TTC549 (cell line): ENCODE data around the gene PPP6R1.
A peak's percentile ranks its signal among the peaks of the same experiment; 100 is the strongest.
"Not testable (repeated sequence)": the region's sequence is repeated elsewhere in the genome, so short reads cannot be mapped to it uniquely, and the experiment has no call there.

ENCODE experiments used
- FAIRE-seq: peaks from 2 replicates; lab custom pipeline; 2012; peaks lifted over from hg19 to GRCh38; lab: Jason Lieb, UNC

PPP6R1 gene

DNA sequence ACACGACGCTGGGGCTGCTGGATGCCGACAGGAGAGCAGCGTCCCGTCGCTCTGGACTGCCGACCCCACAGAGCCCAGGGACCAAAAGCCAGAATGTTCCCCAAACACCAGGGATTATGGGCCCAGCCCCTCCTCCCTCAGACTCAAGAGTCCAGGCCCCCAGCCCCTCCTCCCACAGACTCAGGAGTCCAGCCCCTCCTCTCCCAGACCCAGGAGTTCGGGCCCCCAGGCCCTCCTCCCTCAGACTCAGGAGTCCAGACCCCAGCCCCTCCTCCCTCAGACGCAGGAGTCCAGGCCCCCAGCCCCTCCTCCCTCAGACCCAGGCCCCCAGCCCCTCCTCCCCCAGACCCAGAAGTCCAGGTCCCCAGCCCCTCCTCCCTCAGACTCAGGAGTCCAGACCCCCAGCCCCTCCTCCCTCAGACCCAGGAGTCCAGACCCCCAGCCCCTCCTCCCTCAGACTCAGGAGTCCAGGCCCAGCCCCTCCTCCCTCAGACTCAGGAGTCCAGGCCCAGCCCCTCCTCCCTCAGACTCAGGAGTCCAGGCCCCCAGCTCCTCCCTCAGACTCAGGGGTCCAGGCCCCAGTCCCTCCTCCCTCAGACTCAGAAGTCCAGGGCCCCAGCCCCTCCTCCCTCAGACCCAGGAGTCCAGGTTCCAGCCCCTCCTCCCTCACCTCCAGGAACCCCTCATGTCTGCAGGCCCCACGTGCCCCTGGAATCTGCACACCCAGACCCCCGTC, 34.0 kb downstream of the PPP6R1 start:
- not testable (repeated sequence) for FAIRE-seq

DNA sequence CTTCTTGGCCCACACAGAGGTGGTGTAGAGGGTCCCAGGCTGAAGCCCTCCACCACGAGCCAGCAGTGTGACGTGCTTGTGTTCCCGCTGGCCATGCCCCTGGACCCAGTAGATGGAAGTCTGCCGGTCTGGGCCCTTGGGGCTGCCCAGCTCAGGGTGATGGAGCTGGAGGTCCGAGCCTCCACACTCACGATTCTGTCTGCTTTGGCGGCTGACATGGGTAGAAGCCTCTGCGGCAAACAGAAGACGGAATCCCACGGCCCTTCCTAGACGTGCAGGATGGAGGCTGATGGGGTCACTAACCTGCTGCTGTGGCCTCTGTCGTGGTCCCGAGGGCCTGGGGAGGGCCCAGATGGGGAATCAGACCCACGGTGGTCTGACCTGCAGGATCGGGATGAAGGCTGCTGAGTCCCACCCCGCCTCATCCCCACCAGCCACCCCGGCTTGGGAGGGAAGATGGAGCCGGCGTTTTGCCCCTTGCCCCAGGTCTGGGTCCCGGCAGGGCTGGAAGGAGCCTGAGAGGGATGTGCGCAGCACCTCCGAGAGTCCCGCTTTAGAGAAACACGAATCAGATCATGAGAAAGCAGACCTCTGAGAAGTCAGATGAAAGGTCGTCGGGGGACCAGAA, 34.7 kb downstream of the PPP6R1 start:
- FAIRE-seq: no peak

DNA sequence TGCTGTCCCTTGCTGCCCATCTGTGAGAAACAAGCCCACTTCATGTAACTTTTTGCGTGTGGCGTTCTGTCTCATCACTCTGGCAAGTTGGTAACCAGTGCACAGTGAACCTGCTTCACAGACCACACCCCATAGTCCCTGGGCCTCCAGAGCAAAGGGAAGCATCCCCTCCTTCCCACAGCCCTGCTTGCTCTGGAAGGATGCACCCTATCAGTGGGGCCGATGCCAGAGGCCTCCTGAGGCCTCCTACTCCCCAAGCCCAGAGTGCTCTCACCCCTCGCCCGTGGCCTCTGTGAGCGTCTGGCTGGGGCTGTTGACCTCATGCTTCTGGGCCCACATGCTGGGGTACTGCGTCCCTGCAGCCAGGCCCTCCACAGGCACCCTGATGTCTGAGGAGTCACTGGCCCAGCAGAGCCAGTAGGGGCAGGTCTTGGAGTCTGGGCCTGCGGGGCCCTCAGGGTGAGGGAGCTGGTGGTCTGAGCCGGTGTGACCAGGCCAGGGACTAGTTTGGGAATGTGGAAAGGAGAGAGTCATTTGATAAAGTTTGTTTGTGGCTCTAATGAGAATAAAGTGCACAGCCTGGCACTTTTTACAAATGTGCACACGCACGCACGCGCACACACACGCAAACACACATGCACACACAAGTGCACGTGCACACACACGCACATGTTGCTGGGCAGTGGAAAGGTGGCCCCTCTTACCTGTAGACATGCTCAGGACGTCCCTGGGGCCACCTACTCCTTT, 35.4 kb downstream of the PPP6R1 start:
- FAIRE-seq: no peak

DNA sequence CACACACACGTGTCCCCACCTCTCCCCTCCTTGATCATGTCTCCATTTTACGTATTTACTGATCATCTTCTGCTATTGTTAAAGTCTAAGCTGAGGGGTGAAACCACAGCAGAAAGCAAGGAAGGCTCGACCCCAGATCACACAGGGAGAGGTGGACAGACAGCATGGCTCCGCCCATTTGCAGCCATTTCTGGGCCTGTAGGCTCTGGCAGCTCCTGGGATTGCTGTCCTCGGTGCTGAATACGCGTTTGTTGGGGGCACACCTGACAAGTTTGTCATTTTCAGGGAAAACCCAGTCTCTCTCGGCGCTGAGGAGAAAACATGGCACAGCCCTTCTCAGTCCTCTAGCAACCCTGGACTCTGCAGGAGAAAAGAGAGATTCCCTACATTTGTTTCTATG, 38.3 kb downstream of the PPP6R1 start:
- FAIRE-seq: no peak

DNA sequence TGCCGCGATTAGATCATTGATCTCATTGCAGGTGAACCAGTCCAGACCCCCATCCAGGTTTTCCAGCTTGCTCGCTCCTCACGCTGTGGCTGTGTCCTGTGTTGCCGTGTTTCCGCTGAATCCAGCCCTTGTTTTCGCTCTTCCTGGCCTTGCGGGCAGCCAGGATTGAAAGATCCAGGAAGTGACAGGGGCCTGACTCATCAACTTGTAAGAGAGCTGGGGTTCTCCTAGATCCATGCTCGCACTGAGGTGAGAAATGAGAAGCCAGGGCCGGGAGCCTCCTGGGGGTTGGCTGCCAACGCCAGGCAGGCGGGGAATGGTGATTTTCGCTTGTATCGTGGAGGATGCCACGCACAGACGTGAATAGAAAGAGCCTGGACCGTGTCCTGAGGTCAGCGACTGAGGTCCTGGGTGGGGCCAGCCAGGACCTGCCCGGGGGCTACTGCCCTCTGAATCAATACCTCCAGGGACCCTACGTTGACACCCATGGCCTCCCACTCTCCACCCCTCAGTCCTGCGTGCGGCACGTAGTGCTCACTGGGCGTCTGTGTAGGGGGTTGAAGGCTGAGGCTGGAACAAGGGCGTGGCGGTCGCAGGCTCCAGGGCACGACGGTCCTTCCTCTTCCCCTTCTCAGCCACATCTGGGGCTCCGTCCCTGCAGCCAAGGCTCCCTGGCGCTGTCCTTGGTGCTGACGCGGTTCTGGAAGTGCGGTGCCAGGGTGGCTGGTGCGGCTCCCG, 42.2 kb downstream of the PPP6R1 start:
- peak; percentile 29 for FAIRE-seq

DNA sequence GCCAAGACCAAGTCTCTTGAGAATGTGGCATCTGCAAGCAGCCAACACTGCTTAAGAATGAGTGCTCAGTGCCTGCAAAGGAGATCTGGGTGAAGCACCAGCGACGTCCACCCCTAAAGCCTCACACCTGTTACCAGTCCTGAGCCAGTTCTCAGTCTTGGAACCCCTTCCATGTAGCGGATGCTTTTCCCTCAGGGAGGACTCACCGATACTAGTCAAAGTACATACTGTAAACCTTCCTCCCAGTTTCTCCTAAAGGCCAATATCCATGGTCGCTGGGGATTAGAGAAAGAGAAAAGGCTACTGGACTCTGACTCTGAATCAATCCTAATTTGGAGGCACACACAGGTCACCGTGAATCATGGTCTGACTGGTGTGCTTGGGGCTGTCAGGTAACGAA, 45.3 kb downstream of the PPP6R1 start:
- no peak for FAIRE-seq

DNA sequence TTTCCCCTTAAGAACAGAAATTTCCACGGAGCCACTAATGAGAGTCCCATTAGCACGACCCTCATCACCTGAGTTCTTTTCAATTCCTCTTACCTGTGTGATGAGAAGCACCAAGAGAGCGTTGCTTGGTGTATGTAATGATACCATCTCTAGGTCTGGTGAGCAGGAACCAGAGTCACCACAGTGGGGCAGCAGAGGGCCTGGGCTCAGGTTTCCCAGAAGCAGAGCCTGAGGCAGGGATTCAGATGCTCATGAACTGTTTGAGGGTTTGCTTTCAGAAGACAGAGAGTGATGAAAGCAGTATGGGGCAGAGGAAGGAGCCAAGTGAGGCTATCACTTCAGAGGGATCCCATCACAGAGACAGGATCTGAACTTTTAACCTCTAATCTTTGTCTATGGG, 46.4 kb downstream of the PPP6R1 start:
- no peak for FAIRE-seq

DNA sequence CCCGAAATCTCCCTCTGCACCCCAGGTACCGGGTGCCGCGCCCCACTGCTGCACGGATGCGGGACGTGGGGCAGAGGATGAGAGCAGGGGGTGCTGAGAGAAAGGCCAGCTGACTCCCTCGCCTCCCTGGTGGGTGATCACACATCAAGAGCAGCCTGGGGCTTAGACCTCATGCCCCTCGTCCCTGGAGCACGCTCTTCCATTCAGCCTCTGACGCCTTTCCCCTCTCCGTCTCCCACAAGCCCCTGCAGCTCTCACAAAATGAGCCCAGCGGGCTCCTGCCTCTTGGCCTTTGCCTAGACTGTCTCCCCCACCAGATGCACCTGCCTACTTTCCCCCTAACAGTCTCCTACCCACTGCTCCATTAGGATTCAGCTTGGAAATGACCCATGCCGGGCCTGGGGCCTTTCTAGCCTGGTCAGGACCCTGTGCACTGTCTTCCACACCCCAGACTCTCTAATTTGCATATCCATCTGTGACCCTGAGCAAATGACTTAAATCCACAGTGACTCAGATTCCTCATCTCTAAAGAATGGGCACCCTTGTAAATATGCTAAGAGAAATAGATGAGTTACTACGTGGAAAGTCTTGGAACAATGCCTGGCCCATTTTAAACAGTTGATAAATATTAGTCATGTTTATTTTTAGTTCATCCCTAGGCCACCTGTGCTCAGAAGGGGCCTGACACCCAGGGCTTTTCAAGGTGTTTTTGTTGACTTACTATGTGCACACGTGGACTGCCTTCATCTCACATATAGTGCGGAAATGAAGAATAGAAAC, 48.9 kb downstream of the PPP6R1 start:
- FAIRE-seq: no peak

DNA sequence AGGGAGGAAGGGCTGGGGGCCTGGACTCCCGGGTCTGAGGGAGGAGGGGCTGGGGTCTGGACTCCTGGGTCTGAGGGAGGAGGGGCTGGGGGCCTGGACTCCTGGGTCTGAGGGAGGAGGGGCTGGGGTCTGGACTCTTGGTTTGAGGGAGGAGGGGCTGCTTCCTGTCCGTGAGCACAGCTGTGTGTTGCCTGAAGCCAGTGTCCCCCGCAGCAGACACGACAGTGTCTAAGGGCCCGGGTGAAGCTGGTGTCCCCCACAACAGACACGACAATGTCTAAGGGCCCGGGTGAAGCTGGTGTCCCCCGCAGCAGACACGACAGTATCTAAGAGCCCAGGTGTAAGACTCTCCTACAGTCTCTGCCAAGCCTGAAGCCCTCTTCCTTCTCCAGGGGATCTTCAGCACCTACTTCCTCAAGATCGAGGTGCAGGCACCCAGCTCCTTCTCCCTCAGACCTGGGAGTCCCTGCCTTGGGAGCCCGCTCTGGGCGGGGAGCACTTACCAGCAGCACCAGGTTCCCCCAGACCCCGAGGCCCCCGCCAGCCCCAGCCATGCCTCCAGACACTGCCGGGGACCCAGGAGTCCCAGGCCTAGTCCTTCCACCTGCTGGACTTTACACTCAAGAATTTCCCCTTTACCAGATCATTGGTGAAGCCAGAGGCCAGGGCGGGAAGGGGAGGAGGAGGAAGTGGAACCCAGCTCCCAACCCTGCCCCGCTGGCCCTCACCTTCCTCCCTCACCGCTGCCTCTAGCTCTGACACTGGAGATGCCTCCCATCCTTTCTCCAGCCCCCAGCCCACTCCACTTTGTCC, 49.7 kb downstream of the PPP6R1 start, which contains the start of gene PTPRH:
Gene PTPRH (minus strand): TSS at position 622 of the 813 bp plus-strand sequence. CDS start 68 bp downstream, at position 554.
- no peak for FAIRE-seq

DNA sequence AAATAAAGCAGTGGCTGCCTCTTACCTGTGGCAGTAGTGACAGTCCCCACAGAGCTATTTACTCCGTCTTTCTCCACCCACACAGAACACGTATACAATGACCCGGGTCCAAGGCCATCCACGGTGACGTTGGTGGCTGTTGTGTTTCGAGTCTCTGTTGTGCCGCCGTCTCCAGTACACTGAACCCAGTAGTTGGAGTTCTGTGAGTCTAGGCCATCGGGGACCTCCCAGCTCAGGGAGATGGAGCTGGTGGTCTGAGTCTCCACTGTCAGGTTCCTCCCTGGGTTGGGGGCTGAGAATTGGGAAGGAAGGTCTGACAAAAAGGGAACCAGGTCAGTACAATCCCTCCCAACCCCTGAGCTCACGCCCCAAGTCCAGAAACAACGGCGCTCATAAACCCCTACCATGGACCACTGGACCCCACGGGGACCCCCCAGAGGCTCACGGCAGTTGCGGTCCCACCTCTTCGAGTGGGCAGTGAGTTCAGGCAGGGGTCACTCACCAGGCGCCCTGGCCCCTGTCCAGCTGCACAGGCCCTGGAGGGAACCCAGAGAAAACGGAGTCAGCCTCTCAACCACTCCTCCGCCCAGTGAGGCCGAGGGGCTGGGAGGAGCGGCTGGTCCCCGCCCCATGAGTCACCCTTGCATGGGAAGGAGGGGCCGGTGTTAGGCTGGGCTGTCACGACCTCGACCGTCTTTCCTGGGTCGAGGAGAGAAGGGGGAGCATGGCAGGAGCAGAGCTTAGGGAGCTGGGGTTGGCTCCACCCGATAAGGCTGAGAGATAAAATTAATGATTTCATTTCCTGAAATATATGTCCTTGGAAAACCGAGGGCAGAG, 51.9 kb downstream of the PPP6R1 start:
- no peak for FAIRE-seq

DNA sequence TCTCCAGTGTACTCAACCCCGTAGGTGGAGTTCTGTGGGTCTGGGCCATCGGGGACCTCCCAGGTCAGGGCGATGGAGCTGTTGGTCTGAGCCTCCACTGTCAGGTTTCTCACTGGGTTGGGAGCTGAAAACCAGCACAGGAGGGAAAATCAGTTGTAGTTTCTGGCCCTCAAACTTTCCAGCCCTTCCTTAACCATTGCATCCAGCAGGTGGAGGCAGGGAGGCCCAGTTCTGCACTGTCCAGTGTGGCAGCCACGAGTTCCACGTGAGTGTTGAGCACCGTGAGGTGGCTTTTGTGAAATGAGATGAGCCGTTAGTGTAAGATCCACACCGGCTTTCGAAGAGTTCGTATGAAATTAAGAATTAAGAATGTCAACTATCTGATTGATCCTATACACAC, 56.6 kb downstream of the PPP6R1 start:
- not testable (repeated sequence) for FAIRE-seq

DNA sequence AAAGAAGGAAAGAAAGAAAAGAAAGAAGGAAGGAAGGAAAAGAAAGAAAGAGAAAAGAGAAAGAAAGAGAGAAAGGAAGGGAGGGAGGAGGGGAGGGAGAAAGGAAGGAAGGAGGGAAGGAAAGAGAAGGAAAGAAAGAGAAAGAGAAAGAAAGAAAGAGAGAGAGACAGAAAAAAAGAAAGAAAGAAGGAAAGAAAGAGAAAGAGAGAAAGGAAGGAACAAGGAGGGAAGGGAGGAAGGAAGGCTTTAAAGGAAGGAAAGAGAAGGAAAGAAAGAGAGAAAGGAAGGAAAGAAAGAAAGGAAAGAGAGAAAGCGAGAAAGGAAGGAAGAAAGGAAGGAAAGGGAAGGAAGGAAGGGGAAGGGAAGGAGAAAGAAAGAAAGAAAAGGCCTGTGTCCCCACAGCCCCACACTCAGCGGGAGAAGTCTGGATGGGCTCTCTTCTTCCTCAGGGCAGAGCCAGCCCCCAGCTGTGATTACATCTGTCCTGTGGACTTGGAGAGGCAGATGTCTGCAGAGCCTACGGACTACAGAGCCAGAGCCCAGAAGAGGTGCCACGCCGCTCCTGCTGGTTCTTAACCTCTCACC, 59.1 kb downstream of the PPP6R1 start:
- no peak for FAIRE-seq

DNA sequence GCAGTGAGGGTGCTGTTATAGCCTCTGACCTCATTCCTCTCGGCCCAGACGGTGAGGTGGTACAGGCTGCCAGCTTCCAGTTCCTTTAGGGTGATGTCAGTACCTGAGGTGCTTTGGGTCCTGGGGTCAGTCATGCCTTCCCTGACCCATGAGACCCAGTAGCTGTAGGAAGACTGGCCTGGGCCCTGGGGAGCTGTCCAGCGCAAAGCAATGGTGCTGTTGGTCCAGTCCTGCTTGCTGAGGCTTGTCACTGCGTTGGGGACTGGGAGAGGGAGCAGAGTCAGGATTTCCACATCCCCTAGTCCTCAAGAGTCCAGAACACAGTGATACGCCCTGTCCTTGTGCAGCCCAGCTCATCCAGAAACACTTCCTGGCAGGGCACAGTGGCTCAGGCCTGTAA, 60.2 kb downstream of the PPP6R1 start:
- no peak for FAIRE-seq

DNA sequence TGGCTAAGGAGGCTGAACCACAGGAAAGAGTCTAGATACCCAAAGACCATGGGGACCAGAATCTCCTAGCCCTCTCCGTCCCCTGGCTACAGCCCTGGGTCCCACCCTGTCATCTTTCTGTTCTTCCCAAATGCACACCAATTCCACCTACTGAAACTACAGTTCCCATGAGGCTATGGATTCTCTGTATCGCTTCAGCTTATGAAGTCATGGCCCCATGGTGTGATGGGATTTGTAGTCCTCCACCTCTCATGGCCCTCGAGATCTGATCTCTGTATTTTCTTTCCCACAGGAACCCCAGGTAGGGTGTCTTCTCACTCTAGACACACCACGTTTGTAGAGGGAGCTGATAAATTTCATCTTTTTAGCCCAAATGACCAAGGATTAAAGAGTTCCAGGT, 61.3 kb downstream of the PPP6R1 start:
- FAIRE-seq: no peak

DNA sequence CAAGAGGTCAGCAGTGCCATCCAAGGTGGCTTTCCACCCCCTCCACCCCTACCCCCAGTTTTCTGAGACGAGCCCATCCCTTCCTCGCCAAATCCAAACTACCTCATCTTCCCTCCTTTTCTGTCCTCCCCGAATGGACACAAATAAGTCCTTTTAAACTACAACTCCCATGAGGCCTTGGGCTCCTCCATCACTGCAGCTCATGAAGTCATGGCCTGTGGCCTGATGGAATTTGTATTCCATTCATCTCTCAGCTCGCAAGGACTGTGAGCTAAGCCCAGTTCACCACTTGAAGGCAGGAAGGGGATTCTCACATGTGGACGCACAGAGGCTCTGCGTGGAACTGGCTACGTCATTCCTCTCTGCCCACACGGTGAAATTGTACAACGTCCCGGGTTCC, 62.0 kb downstream of the PPP6R1 start:
- no peak for FAIRE-seq

DNA sequence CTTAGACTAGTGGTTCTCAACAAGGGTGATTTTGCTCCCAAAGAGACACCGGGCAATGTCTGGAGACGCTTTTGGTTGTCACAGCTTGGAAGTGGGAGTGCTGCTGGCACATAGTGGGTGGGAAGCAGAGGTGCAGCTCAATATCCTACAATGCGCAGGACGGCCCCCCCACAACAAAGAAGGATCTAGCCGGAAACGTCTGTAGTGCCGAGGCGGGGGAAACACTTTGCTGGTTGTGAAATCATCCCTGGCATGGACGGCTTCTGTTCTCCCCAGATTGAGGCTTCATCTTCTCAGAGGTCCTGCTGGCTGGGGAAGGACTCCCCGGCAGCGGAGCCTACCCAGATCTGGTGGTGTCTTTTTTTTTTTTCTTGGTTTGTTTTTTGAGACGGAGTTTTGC, 65.3 kb downstream of the PPP6R1 start:
- no peak for FAIRE-seq

DNA sequence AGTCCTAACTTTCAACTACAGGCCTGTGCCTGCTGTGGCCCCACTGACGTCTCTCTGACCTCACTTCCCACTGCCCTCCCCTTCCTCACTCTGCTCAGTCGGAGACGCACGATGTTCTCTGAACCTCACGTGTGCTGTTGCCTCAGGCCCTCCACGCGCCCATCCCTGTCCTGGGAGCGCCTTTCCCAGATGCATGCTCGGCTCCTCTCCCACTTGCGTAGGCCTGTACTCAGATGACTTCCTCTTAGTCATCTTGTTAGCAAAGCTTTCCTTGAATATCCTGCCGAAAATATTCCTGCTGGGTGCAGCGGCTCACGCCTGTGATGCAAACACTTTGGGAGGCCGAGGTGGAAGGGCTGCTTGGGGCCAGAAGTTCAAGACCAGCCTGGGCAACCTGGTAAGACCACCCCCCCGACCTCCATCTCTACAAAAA, 69.4 kb downstream of the PPP6R1 start:
- no peak for FAIRE-seq

DNA sequence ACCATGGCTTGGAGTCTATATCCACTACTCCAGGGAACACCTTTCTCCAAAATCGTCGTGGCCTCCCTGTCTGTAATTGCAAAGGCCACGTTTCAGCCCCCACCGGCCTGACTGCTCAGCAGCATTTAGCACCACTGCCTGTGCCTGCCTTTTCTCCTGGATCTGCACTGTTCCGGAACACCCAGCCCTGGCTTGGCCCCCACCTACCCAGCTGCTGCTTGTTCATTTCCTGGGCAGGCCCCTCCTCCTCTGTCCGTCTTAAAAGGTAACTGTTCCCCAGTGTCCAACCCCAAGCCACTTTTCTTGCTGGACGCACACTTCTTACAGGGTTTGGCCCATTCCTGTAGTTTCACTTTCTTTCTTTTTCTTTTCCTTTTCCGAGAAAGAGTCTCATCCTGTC, 70.2 kb downstream of the PPP6R1 start:
- no peak for FAIRE-seq

DNA sequence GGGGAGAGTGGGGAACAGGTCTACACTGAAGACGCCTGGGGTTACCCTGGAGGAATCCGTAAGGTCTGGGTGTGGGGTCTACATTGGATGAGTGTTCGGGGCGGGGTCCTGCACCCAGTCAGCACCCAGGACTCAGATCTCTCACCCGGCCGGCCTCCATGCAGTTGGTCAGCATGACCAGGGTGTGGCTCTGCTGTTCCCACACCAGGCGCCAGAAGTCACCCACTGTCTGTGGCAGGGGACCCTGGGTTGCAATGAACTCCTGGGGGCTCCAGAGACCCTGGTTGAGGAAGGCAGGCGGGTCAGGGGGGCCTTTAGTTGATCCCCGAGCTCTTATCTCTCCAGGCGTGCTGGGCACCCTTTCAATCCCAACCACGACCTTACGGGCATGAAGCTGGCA, 72.7 kb downstream of the PPP6R1 start:
- FAIRE-seq: no peak

DNA sequence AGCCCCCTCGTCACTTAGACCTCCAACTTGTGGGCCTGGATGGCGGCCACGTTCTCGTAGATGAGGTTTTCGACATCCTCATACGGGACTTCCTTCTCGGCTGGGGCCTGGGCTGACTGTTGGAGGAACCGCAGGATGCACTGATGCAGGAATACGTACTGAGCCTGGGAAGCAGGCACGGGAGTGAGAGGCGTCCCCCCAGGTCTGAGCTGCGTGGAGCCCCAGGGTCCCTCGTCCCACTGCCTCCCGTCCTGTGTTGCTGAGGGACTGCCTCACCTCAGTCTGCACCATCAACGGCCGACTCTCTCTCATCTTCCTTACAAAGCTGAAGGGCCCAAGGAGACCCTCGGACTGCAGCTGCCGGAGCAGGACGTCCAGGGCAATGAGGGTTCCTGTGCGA, 77.1 kb downstream of the PPP6R1 start:
- no peak for FAIRE-seq
